Gastrocnemius medialis (tissue), 4 donors: ENCODE data around the gene SMIM12. TPM values are rescaled to one million over a fixed set of nuclear protein-coding genes. Genes with fewer than 3 reads are reported as not detected.

Source experiments
- ATAC-seq, 2 donors: fragments of 150-250 bp; one replicate each; pipeline ENCODE4 v1.9.1; 2016
- DNase-seq, 2 donors: peaks; one replicate each; pipeline ENCODE4 v3.0.0-alpha.2; 2019
- H3K27ac ChIP-seq, 4 donors: fragments of 200-600 bp; sonication (generic); 1 replicate in 1 of 4; 2 replicates in 3 of 4; pipeline ENCODE4 v1.5.1; 2016 to 2018; ENCODE audit warnings: mild to moderate bottlenecking in 2 of 4, moderate library complexity in 1 of 4
- H3K27me3 ChIP-seq, 3 donors: fragments of 200-600 bp; sonication (generic) in 2 of 3; 1 replicate in 1 of 3; 2 replicates in 2 of 3; pipeline versions ENCODE4 v1.5.1 to v1.6.0; 2016 to 2019; ENCODE audit warnings: mild to moderate bottlenecking in 1 of 3, moderate library complexity in 1 of 3
- H3K36me3 ChIP-seq, 2 donors: fragments of 200-600 bp; sonication (generic) in 1 of 2; one replicate each; pipeline ENCODE4 v1.5.1; 2017 to 2018
- H3K4me1 ChIP-seq, 2 donors: fragments of 200-600 bp; sonication (generic) in 1 of 2; one replicate each; pipeline ENCODE4 v1.5.1; 2016 to 2017; ENCODE audit warnings: mild to moderate bottlenecking in 2 of 2
- H3K4me3 ChIP-seq, 4 donors: fragments of 200-600 bp; sonication (generic) in 3 of 4; 1 replicate in 1 of 4; 2 replicates in 3 of 4; pipeline ENCODE4 v1.5.1; 2016 to 2019; ENCODE audit warnings: mild to moderate bottlenecking in 2 of 4
- H3K9me3 ChIP-seq, 3 donors: fragments of 200-600 bp; sonication (generic) in 2 of 3; 1 replicate in 1 of 3; 2 replicates in 2 of 3; pipeline ENCODE4 v1.5.1; 2016 to 2019
- POLR2A ChIP-seq, 2 donors: fragments of 450-650 bp; IDR thresholded peaks; one replicate each; pipeline ENCODE4 v1.6.1; 2017; ENCODE audit warnings: antibody characterized with exemption in 2 of 2, mild to moderate bottlenecking in 2 of 2, moderate library complexity in 2 of 2
- in situ Hi-C, 4 donors: fragments of 200-750 bp; cut with MboI; loops; one replicate each; pipeline versions ENCODE4 v1.15.0 to v1.8.0; 2017; ENCODE audit warnings: low sequenced_read_pairs in 4 of 4
- intact Hi-C: fragments of 100-400 bp; cut with DNase I; formaldehyde crosslinking; loops from one replicate; pipeline ENCODE4 v1.15.1; 2023; ENCODE audit warnings: low total_unique reads
- total RNA-seq, 4 donors: library from RNA; depleted of rRNA; stranded (reverse); fragments of >200 nt; gene quantifications; one replicate each; pipeline versions ENCODE4 v1.1.0 to v1.2.3, GENCODE V29; 2016
- TF ChIP-seq, protein P1 (sequence below), 5 experiments: fragments of 450-650 bp in 3 of 5; fragments of 200-600 bp in 2 of 5; sonication (generic) in 2 of 5; IDR thresholded peaks in 4 of 5; conservative IDR thresholded peaks in 1 of 5; 1 replicate in 4 of 5; 2 replicates in 1 of 5; pipeline ENCODE4 v1.5.1; 2016 to 2019; ENCODE audit warnings: antibody characterized with exemption in 5 of 5, mild to moderate bottlenecking in 3 of 5, moderate library complexity in 3 of 5

SMIM12 gene
- total RNA-seq, 4 donors from 2014 or later, result 24.2 to 40.8 (median 35.6) TPM

GRCh38 chr1:34846265-34846664 lies 13.3 kb downstream of the SMIM12 start:
- in situ Hi-C loops, result no loop called here
- no peaks in the 10 kb centered on the region for H3K27me3 ChIP-seq
- TF ChIP-seq, protein P1, sequence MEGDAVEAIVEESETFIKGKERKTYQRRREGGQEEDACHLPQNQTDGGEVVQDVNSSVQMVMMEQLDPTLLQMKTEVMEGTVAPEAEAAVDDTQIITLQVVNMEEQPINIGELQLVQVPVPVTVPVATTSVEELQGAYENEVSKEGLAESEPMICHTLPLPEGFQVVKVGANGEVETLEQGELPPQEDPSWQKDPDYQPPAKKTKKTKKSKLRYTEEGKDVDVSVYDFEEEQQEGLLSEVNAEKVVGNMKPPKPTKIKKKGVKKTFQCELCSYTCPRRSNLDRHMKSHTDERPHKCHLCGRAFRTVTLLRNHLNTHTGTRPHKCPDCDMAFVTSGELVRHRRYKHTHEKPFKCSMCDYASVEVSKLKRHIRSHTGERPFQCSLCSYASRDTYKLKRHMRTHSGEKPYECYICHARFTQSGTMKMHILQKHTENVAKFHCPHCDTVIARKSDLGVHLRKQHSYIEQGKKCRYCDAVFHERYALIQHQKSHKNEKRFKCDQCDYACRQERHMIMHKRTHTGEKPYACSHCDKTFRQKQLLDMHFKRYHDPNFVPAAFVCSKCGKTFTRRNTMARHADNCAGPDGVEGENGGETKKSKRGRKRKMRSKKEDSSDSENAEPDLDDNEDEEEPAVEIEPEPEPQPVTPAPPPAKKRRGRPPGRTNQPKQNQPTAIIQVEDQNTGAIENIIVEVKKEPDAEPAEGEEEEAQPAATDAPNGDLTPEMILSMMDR (IDR thresholded peaks at IDR 0.05 in 4 of 5, conservative IDR thresholded peaks at IDR 0.05 in 1 of 5), result no peak
- TF ChIP-seq POLR2A (IDR thresholded peaks at IDR 0.05), result no peak
- H3K36me3 ChIP-seq, result no peaks in the 10 kb centered on the region
- peak overlapping the region in 3 of 4 donors; percentile 6 to 73 (median 56) for H3K27ac ChIP-seq
- no peak overlapping the region for H3K4me3 ChIP-seq
- peaks cover 10 to 28% of the 10 kb centered on the region in 2 donors for H3K4me1 ChIP-seq
- ATAC-seq (no peak), DNase-seq (no peak)
- intact Hi-C loops, result no loop called here
- H3K9me3 ChIP-seq, result no peaks in the 10 kb centered on the region

- in situ Hi-C loops (no loop called here), intact Hi-C loops (no loop called here)
- no peak for TF ChIP-seq POLR2A (IDR thresholded peaks at IDR 0.05)
- TF ChIP-seq, protein P1 (IDR thresholded peaks at IDR 0.05 in 4 of 5, conservative IDR thresholded peaks at IDR 0.05 in 1 of 5), result no peak
- Histone ChIP-seq H3K27me3 (no peaks in the 10 kb centered on the region), H3K4me3 (no peak overlapping the region), H3K9me3 (no peaks in the 10 kb centered on the region), H3K4me1 (peaks cover 9 to 28% of the 10 kb centered on the region in 2 donors), H3K36me3 (no peaks in the 10 kb centered on the region), H3K27ac (peak overlapping the region; percentile 12 to 73 (median 34))
- no peak for DNase-seq
- ATAC-seq, result peak in 1 of 2 donors; percentile 31
Observed at GRCh38 chr1:34845131-34845901, 14.2 kb downstream of the SMIM12 start.

- ATAC-seq (peak in 1 of 2 donors; percentile 10), DNase-seq (no peak)
- no peaks in the 10 kb centered on the region for H3K36me3 ChIP-seq
- in situ Hi-C loops (no loop called here), intact Hi-C loops (no loop called here)
- H3K27me3 ChIP-seq, result no peaks in the 10 kb centered on the region
- H3K4me1 ChIP-seq, result peaks cover 9 to 28% of the 10 kb centered on the region in 2 donors
- TF ChIP-seq, protein P1 (IDR thresholded peaks at IDR 0.05 in 4 of 5, conservative IDR thresholded peaks at IDR 0.05 in 1 of 5), result no peak
- TF ChIP-seq POLR2A (IDR thresholded peaks at IDR 0.05), result no peak
- no peak overlapping the region for H3K4me3 ChIP-seq
- H3K9me3 ChIP-seq, result no peaks in the 10 kb centered on the region
- peak overlapping the region; percentile 40 to 73 (median 56) for H3K27ac ChIP-seq
Observed at GRCh38 chr1:34844252-34844634, 15.3 kb downstream of the SMIM12 start.

DNA sequence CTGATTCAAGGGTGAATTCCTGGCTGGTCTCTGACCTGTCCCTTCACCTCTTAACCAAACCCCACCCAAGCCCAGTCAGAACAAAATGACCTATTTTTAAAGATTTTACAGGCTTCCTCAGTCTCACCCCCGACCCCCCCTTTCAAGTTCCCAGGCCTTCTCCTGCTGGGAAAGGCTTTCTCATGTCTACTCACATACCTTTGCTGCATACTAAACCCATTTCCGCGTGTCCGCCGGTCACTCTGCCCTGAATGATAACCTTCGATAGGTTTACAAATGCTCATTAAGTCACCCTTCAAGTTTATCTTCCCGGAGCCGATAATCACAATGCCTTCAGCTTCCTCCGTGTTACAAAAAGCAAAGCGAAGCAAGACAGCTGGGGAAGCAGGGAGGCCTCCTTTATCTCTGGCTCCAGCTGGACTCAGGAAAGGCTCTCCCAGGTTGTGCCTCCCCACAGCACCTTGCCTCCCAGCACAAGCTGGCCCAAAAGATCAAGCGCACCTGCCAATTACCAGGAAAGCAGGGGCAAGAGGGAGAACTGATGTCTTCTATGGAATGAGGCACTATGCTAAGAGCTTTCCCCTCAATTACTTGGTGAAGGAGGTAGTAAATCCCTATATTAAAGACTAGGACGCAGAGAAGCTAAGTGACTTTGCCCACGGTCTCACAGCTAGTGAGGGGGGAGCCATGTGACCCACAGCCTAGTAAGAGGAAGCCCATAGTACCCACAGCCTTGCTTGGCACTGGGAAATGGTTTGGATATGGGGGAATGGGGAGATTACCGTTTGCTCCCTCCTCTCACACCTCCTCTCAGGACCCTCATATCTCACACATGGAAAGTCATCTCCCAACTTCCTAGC lies 15.9 kb downstream of the SMIM12 start:
- Histone ChIP-seq H3K36me3 (no peaks in the 10 kb centered on the region), H3K4me3 (no peak overlapping the region), H3K27me3 (no peaks in the 10 kb centered on the region), H3K4me1 (peaks cover 9 to 28% of the 10 kb centered on the region in 2 donors), H3K27ac (peak overlapping the region; percentile 40 to 73 (median 56)), H3K9me3 (no peaks in the 10 kb centered on the region)
- TF ChIP-seq POLR2A (IDR thresholded peaks at IDR 0.05), result no peak
- TF ChIP-seq, protein P1 (IDR thresholded peaks at IDR 0.05 in 4 of 5, conservative IDR thresholded peaks at IDR 0.05 in 1 of 5), result no peak
- intact Hi-C loops, result no loop called here
- in situ Hi-C loops, result no loop called here
- ATAC-seq (peak in 1 of 2 donors; percentile 28), DNase-seq (no peak)
